Liver (tissue), 9 donors: ENCODE measurements around the gene MRC2. TPM values are rescaled to one million over a fixed set of nuclear protein-coding genes. Genes with fewer than 3 reads are reported as not detected.

Experiments used
- DNase-seq: peaks from one replicate; pipeline ENCODE4 v3.0.0-alpha.2; 2017; ENCODE audit warnings: low spot score
- H3K27ac ChIP-seq, 2 donors: one replicate each; pipeline ENCODE4 v1.7.0; 2013; ENCODE audit warnings: inconsistent platforms in 2 of 2, low read length in 2 of 2, control low read depth in 1 of 2, low read depth in 1 of 2, mild to moderate bottlenecking in 1 of 2
- H3K27me3 ChIP-seq, 4 donors: one replicate each; pipeline versions ENCODE4 v1.6.1 to v1.7.0; 2013; ENCODE audit warnings: low read length in 3 of 4, inconsistent platforms in 1 of 4, mild to moderate bottlenecking in 1 of 4, moderate library complexity in 1 of 4; ENCODE audit not compliant: control insufficient read depth in 4 of 4, insufficient read depth in 4 of 4
- H3K36me3 ChIP-seq, 4 donors: one replicate each; pipeline versions ENCODE4 v1.6.1 to v1.7.0; 2013; ENCODE audit warnings: low read length in 3 of 4, mild to moderate bottlenecking in 3 of 4, low read depth in 1 of 4, moderate library complexity in 1 of 4; ENCODE audit not compliant: control insufficient read depth in 4 of 4, insufficient read depth in 3 of 4
- H3K4me1 ChIP-seq, 4 donors: one replicate each; pipeline versions ENCODE4 v1.6.1 to v1.7.0; 2013; ENCODE audit warnings: low read length in 3 of 4, mild to moderate bottlenecking in 3 of 4, moderate library complexity in 1 of 4; ENCODE audit not compliant: control insufficient read depth in 4 of 4, insufficient read depth in 4 of 4
- H3K4me3 ChIP-seq, 3 donors: one replicate each; pipeline versions ENCODE4 v1.6.1 to v1.7.0; 2013; ENCODE audit warnings: low read length in 3 of 3, control low read depth in 1 of 3, low read depth in 1 of 3, mild to moderate bottlenecking in 1 of 3
- H3K9ac ChIP-seq, 2 donors: one replicate each; pipeline ENCODE4 v1.7.0; 2013; ENCODE audit warnings: low read length in 2 of 2, mild to moderate bottlenecking in 2 of 2, moderate library complexity in 2 of 2, control low read depth in 1 of 2, low read depth in 1 of 2
- H3K9me3 ChIP-seq, 4 donors: one replicate each; pipeline versions ENCODE4 v1.6.1 to v1.7.0; 2013; ENCODE audit warnings: low read length in 3 of 4; ENCODE audit not compliant: control insufficient read depth in 4 of 4
- FOXA1 ChIP-seq: IDR thresholded peaks from 2 replicates; pipeline ENCODE4 v1.6.1; 2016; ENCODE audit warnings: antibody characterized with exemption
- FOXA2 ChIP-seq: IDR thresholded peaks from 2 replicates; pipeline ENCODE4 v1.6.1; 2016; ENCODE audit warnings: antibody characterized with exemption
- GABPA ChIP-seq, 2 donors: IDR thresholded peaks in 1 of 2; conservative IDR thresholded peaks in 1 of 2; 2 replicates each; pipeline ENCODE4 v1.6.1; 2016; ENCODE audit warnings: antibody characterized with exemption in 2 of 2, mild to moderate bottlenecking in 1 of 2, moderate library complexity in 1 of 2
- NR2F2 ChIP-seq: IDR thresholded peaks from 2 replicates; pipeline ENCODE4 v1.6.1; 2016; ENCODE audit warnings: antibody characterized with exemption
- SP1 ChIP-seq: IDR thresholded peaks from 2 replicates; pipeline ENCODE4 v1.6.1; 2018; ENCODE audit warnings: antibody characterized with exemption, mild to moderate bottlenecking
- TAF1 ChIP-seq: conservative IDR thresholded peaks from 2 replicates; pipeline ENCODE4 v1.6.1; 2016; ENCODE audit warnings: antibody characterized with exemption, mild to moderate bottlenecking
- YY1 ChIP-seq: IDR thresholded peaks from 2 replicates; pipeline ENCODE4 v1.6.1; 2016; ENCODE audit warnings: antibody characterized with exemption, mild to moderate bottlenecking
- WGBS: extraction: QIAGEN DNeasy Blood & Tissue Kit; methylation state at CpG from one replicate; pipeline ENCODE4 v1.1.7; 2013; 5-methylcytosine and 5-hydroxymethylcytosine counted together
- polyA plus RNA-seq, 2 donors: library from polyadenylated mRNA; stranded (reverse) in 1 of 2; unstranded in 1 of 2; fragments of 200-250 nt in 1 of 2; fragments of >200 nt in 1 of 2; fragmentation: Nextera tagmentation in 1 of 2; extraction: Ambion mirVana in 1 of 2; gene quantifications; one replicate each; pipeline versions ENCODE4 v1.2.1 to v1.2.3, GENCODE V29; 2013 to 2015
- total RNA-seq, 2 donors: library from RNA; depleted of rRNA; stranded (reverse); fragments of >200 nt; gene quantifications; one replicate each; pipeline ENCODE4 v1.2.3, GENCODE V29; 2014
- TF ChIP-seq, protein P1 (sequence below): IDR thresholded peaks from 2 replicates; pipeline ENCODE4 v1.6.1; 2016; ENCODE audit warnings: antibody characterized with exemption
- TF ChIP-seq, protein P2 (sequence below): fragments of 150-350 bp; IDR thresholded peaks from 2 replicates; pipeline ENCODE4 v1.5.1; 2017; ENCODE audit warnings: improper control_type of control experiment, low read depth, low read length; ENCODE audit not compliant: missing input control
- TF ChIP-seq, protein P3 (sequence below): IDR thresholded peaks from 2 replicates; pipeline ENCODE4 v1.6.1; 2016; ENCODE audit warnings: antibody characterized with exemption, mild to moderate bottlenecking
- donor health status: healthy.
- donor health status: healthy.
- donor health status: healthy.
- donor health status: healthy.
- donor health status: healthy.

The MRC2 gene
- total and polyA plus RNA-seq, 4 donors, result 0.49 to 81.1 (median 2.8) TPM

DNA sequence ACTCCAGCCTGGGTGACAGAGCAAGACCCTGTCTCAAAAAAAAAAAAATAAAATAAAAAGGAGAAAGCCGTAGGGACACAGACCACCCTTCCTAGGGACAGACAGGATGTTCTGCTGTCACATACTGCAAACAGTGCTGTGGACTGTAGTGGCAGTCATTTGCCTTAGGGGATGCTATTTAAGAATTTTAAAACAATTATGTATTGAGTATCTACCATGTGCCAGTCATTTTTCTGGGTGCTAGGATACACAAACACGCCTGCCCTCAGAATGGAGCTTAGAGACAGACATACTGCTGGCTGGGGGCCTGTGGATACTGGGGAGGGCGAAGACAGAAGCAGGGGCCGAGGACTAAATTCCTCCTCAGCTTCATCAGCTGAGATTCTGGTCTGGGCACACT lies 45.5 kb downstream of the MRC2 start:
- H3K9ac ChIP-seq, result no peak overlapping the region
- DNase-seq, result no peak
- H3K4me3 ChIP-seq, result no peak overlapping the region
- TF ChIP-seq GABPA (IDR thresholded peaks at IDR 0.05 in 1 of 2, conservative IDR thresholded peaks at IDR 0.05 in 1 of 2), result no peak
- TF ChIP-seq, protein P1, sequence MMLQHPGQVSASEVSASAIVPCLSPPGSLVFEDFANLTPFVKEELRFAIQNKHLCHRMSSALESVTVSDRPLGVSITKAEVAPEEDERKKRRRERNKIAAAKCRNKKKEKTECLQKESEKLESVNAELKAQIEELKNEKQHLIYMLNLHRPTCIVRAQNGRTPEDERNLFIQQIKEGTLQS, result no peak
- TF ChIP-seq FOXA1, result no peak
- TF ChIP-seq SP1, result no peak
- TF ChIP-seq NR2F2, result no peak
- TF ChIP-seq, protein P2, sequence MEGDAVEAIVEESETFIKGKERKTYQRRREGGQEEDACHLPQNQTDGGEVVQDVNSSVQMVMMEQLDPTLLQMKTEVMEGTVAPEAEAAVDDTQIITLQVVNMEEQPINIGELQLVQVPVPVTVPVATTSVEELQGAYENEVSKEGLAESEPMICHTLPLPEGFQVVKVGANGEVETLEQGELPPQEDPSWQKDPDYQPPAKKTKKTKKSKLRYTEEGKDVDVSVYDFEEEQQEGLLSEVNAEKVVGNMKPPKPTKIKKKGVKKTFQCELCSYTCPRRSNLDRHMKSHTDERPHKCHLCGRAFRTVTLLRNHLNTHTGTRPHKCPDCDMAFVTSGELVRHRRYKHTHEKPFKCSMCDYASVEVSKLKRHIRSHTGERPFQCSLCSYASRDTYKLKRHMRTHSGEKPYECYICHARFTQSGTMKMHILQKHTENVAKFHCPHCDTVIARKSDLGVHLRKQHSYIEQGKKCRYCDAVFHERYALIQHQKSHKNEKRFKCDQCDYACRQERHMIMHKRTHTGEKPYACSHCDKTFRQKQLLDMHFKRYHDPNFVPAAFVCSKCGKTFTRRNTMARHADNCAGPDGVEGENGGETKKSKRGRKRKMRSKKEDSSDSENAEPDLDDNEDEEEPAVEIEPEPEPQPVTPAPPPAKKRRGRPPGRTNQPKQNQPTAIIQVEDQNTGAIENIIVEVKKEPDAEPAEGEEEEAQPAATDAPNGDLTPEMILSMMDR, result no peak
- H3K27ac ChIP-seq, result no peak overlapping the region
- no peaks in the 10 kb centered on the region for H3K27me3 ChIP-seq
- no peaks in the 10 kb centered on the region for H3K9me3 ChIP-seq
- no peaks in the 10 kb centered on the region for H3K36me3 ChIP-seq
- WGBS, result 91% methylated on average over 4 of the region's 4 CpGs
- H3K4me1 ChIP-seq, result no peaks in the 10 kb centered on the region

DNA sequence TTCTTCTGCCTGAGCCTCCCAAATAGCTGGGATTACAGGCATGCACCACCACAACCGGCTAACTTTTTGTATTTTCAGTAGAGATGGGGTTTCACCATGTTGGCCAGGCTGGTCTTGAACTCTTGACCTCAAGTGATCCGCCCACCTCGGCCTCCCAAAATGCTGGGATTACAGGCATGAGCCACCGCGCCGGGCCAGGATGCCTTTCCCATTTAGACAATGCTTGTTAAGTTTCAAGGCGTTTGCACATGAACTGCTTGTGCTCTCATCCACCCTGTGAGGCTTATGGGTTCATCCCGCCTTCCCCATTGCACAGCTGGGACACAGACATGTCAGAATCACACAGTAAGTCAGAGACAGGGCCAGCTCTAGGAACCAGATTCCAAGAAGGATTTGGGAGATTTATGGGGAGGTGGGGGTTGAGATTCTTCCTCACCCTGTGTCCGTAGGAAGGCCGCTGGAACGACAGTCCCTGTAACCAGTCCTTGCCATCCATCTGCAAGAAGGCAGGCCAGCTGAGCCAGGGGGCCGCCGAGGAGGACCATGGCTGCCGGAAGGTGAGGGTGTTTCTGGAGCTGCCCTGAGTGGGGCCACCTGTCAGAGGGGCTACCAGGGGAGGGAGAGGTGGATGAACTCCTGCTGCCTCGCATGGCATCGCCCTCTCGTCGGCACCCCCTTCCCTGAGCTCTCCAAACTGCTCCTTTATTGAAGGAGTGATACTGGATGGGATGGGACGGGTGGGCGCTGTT lies 46.3 kb downstream of the MRC2 start:
- Histone ChIP-seq H3K27me3 (no peaks in the 10 kb centered on the region), H3K36me3 (no peaks in the 10 kb centered on the region), H3K27ac (no peak overlapping the region), H3K9ac (no peak overlapping the region), H3K4me3 (no peak overlapping the region), H3K9me3 (no peaks in the 10 kb centered on the region), H3K4me1 (no peaks in the 10 kb centered on the region)
- TF ChIP-seq GABPA (IDR thresholded peaks at IDR 0.05 in 1 of 2, conservative IDR thresholded peaks at IDR 0.05 in 1 of 2), result no peak
- TF ChIP-seq FOXA2, result no peak
- TF ChIP-seq TAF1, result no peak
- TF ChIP-seq FOXA1, result no peak
- TF ChIP-seq NR2F2, result no peak
- TF ChIP-seq, protein P3, sequence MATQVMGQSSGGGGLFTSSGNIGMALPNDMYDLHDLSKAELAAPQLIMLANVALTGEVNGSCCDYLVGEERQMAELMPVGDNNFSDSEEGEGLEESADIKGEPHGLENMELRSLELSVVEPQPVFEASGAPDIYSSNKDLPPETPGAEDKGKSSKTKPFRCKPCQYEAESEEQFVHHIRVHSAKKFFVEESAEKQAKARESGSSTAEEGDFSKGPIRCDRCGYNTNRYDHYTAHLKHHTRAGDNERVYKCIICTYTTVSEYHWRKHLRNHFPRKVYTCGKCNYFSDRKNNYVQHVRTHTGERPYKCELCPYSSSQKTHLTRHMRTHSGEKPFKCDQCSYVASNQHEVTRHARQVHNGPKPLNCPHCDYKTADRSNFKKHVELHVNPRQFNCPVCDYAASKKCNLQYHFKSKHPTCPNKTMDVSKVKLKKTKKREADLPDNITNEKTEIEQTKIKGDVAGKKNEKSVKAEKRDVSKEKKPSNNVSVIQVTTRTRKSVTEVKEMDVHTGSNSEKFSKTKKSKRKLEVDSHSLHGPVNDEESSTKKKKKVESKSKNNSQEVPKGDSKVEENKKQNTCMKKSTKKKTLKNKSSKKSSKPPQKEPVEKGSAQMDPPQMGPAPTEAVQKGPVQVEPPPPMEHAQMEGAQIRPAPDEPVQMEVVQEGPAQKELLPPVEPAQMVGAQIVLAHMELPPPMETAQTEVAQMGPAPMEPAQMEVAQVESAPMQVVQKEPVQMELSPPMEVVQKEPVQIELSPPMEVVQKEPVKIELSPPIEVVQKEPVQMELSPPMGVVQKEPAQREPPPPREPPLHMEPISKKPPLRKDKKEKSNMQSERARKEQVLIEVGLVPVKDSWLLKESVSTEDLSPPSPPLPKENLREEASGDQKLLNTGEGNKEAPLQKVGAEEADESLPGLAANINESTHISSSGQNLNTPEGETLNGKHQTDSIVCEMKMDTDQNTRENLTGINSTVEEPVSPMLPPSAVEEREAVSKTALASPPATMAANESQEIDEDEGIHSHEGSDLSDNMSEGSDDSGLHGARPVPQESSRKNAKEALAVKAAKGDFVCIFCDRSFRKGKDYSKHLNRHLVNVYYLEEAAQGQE, result no peak
- TF ChIP-seq, protein P1, result no peak
- TF ChIP-seq YY1, result no peak
- WGBS, result 90% methylated on average over 20 of the region's 20 CpGs
- no peak for DNase-seq

DNA sequence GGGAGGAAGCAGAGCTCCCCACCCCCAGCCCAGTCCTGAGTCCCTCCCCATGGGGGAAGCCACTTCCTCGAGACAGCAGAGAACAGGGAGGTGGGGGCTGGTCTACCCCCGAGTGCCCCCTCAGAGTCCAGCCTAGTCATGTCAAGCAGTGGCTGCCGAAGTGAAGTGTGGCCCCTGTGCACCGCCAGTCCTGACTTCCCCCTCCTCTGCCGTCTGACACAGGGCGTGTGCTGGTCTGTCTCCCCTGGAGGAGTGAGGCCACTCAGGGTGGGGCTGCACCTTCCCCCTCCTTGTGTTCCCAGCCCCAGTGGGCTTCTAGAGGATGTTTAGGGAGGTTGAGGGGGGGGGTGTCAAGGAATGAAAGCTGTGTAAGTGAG lies 46.9 kb downstream of the MRC2 start:
- 60% methylated on average over 6 of the region's 6 CpGs for WGBS
- no peak for DNase-seq
- Histone ChIP-seq H3K4me3 (no peak overlapping the region), H3K36me3 (no peaks in the 10 kb centered on the region), H3K4me1 (no peaks in the 10 kb centered on the region), H3K9me3 (no peaks in the 10 kb centered on the region), H3K27me3 (no peaks in the 10 kb centered on the region), H3K9ac (no peak overlapping the region), H3K27ac (no peak overlapping the region)
- TF ChIP-seq FOXA2 (no peak), GABPA (IDR thresholded peaks at IDR 0.05 in 1 of 2, conservative IDR thresholded peaks at IDR 0.05 in 1 of 2) (no peak)
